HFF-Myc (cell line): ENCODE data around the gene USP17L29.
"Not testable (repeated sequence)": the region's sequence is repeated elsewhere in the genome, so short reads cannot be mapped to it uniquely, and the experiment has no call there.

Experiments
- DNase-seq: peaks from one replicate; pipeline ENCODE4 v3.0.0-alpha.2; 2011; ENCODE audit warnings: low read depth; ENCODE audit errors: extremely low read depth
- H3K4me3 ChIP-seq: replicated peaks from 2 replicates; pipeline ENCODE4 v1.5.1; 2011; ENCODE audit warnings: low read depth, mild to moderate bottlenecking, control low read depth, low read length
- TF ChIP-seq, protein P1 (sequence below): IDR thresholded peaks from 2 replicates; pipeline ENCODE4 v1.5.1; 2012; ENCODE audit warnings: mild to moderate bottlenecking, low read depth, low read length, control low read depth; ENCODE audit errors: missing control alignments

The USP17L29 gene, protein sequence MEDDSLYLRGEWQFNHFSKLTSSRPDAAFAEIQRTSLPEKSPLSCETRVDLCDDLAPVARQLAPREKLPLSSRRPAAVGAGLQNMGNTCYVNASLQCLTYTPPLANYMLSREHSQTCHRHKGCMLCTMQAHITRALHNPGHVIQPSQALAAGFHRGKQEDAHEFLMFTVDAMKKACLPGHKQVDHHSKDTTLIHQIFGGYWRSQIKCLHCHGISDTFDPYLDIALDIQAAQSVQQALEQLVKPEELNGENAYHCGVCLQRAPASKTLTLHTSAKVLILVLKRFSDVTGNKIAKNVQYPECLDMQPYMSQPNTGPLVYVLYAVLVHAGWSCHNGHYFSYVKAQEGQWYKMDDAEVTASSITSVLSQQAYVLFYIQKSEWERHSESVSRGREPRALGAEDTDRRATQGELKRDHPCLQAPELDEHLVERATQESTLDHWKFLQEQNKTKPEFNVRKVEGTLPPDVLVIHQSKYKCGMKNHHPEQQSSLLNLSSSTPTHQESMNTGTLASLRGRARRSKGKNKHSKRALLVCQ

DNA sequence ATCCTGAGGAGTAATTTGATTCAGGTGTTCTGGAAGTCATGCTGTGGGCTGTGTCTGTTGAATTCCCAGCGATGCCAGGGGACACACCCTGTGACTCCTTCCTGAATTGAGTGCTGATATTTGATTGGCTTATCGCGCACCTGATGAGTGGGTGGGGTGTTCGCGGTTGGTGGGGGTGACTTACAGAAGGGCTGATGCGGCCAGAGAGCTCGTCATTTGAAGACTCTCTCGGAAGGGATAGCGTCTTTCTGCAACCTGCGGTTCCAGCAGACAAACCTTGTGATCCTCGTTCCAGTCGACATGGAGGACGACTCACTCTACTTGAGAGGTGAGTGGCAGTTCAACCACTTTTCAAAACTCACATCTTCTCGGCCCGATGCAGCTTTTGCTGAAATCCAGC lies at the start of gene USP17L29:
Gene USP17L29 (plus strand): TSS at position 301 of the 400 bp plus-strand sequence. CDS start 0 bp downstream, at position 301.
- not testable (repeated sequence) for H3K4me3 ChIP-seq, DNase-seq

DNA sequence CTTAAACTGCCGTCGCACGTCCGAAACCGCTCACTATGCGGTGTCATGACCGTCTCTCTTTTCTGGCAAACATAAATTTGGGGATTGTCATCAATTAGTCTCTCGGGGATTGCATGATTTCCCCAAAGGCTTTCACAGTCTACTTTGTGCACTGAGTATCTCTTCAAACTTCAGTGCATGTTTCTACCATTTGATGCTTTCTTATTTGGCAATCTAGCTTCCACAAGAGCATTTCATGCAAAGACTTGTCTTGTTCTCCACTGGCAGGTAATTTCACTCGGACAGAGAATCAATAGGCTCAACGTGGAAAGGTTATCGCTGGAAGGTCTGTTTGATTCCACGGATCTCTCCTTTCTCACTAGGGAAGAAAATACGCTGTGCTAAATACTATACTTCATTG lies 29.2 kb upstream of the USP17L29 start:
- not testable (repeated sequence) for H3K4me3 ChIP-seq, DNase-seq

DNA sequence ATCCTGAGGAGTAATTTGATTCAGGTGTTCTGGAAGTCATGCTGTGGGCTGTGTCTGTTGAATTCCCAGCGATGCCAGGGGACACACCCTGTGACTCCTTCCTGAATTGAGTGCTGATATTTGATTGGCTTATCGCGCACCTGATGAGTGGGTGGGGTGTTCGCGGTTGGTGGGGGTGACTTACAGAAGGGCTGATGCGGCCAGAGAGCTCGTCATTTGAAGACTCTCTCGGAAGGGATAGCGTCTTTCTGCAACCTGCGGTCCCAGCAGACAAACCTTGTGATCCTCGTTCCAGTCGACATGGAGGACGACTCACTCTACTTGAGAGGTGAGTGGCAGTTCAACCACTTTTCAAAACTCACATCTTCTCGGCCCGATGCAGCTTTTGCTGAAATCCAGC lies 28.6 kb upstream of the USP17L29 start, which contains the start of gene USP17L24:
Gene USP17L24 (plus strand): TSS at position 301 of the 400 bp plus-strand sequence. CDS start 0 bp downstream, at position 301.
- not testable (repeated sequence) for DNase-seq, H3K4me3 ChIP-seq

DNA sequence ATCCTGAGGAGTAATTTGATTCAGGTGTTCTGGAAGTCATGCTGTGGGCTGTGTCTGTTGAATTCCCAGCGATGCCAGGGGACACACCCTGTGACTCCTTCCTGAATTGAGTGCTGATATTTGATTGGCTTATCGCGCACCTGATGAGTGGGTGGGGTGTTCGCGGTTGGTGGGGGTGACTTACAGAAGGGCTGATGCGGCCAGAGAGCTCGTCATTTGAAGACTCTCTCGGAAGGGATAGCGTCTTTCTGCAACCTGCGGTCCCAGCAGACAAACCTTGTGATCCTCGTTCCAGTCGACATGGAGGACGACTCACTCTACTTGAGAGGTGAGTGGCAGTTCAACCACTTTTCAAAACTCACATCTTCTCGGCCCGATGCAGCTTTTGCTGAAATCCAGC lies 23.8 kb upstream of the USP17L29 start, which contains the start of gene USP17L25:
Gene USP17L25 (plus strand): TSS at position 301 of the 400 bp plus-strand sequence. CDS start 0 bp downstream, at position 301.
- not testable (repeated sequence) for H3K4me3 ChIP-seq, DNase-seq

DNA sequence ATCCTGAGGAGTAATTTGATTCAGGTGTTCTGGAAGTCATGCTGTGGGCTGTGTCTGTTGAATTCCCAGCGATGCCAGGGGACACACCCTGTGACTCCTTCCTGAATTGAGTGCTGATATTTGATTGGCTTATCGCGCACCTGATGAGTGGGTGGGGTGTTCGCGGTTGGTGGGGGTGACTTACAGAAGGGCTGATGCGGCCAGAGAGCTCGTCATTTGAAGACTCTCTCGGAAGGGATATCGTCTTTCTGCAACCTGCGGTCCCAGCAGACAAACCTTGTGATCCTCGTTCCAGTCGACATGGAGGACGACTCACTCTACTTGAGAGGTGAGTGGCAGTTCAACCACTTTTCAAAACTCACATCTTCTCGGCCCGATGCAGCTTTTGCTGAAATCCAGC lies 19.1 kb upstream of the USP17L29 start, which contains the start of gene USP17L26:
Gene USP17L26 (plus strand): TSS at position 301 of the 400 bp plus-strand sequence. CDS start 0 bp downstream, at position 301.
- H3K4me3 ChIP-seq, DNase-seq: not testable (repeated sequence)

DNA sequence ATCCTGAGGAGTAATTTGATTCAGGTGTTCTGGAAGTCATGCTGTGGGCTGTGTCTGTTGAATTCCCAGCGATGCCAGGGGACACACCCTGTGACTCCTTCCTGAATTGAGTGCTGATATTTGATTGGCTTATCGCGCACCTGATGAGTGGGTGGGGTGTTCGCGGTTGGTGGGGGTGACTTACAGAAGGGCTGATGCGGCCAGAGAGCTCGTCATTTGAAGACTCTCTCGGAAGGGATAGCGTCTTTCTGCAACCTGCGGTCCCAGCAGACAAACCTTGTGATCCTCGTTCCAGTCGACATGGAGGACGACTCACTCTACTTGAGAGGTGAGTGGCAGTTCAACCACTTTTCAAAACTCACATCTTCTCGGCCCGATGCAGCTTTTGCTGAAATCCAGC lies 14.3 kb upstream of the USP17L29 start, which contains the start of gene USP17L5:
Gene USP17L5 (plus strand): TSS at position 301 of the 400 bp plus-strand sequence. CDS start 0 bp downstream, at position 301.
- H3K4me3 ChIP-seq, DNase-seq: not testable (repeated sequence)

DNA sequence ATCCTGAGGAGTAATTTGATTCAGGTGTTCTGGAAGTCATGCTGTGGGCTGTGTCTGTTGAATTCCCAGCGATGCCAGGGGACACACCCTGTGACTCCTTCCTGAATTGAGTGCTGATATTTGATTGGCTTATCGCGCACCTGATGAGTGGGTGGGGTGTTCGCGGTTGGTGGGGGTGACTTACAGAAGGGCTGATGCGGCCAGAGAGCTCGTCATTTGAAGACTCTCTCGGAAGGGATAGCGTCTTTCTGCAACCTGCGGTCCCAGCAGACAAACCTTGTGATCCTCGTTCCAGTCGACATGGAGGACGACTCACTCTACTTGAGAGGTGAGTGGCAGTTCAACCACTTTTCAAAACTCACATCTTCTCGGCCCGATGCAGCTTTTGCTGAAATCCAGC lies 9.6 kb upstream of the USP17L29 start, which contains the start of gene USP17L27:
Gene USP17L27 (plus strand): TSS at position 301 of the 400 bp plus-strand sequence. CDS start 0 bp downstream, at position 301.
- DNase-seq, H3K4me3 ChIP-seq: not testable (repeated sequence)

DNA sequence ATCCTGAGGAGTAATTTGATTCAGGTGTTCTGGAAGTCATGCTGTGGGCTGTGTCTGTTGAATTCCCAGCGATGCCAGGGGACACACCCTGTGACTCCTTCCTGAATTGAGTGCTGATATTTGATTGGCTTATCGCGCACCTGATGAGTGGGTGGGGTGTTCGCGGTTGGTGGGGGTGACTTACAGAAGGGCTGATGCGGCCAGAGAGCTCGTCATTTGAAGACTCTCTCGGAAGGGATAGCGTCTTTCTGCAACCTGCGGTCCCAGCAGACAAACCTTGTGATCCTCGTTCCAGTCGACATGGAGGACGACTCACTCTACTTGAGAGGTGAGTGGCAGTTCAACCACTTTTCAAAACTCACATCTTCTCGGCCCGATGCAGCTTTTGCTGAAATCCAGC lies 4.8 kb upstream of the USP17L29 start, which contains the start of gene USP17L28:
Gene USP17L28 (plus strand): TSS at position 301 of the 400 bp plus-strand sequence. CDS start 0 bp downstream, at position 301.
- not testable (repeated sequence) for H3K4me3 ChIP-seq, DNase-seq

DNA sequence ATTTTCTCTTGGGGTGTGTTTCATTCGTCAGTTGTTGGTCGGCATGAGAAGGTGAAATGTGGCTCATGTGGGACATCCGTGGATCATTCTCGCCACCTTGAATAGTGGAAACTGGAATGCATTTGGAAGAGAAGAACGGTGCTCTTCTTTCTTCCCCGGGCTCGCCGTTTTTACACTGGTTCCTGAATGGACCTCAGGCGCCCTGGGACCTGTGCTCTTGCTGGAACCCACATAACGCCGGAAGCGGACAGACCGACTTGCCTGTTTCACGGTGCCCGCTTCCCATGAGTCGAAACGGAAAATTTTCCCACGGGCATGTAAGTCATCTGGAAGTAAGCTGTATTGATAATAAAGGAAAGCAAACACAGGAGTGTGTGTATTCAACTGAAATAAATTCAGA lies 2.6 kb upstream of the USP17L29 start:
- DNase-seq = not testable (repeated sequence)

DNA sequence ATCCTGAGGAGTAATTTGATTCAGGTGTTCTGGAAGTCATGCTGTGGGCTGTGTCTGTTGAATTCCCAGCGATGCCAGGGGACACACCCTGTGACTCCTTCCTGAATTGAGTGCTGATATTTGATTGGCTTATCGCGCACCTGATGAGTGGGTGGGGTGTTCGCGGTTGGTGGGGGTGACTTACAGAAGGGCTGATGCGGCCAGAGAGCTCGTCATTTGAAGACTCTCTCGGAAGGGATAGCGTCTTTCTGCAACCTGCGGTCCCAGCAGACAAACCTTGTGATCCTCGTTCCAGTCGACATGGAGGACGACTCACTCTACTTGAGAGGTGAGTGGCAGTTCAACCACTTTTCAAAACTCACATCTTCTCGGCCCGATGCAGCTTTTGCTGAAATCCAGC lies 9.4 kb downstream of the USP17L29 start, which contains the start of gene USP17L30:
Gene USP17L30 (plus strand): TSS at position 301 of the 400 bp plus-strand sequence. CDS start 0 bp downstream, at position 301.
- H3K4me3 ChIP-seq, DNase-seq: not testable (repeated sequence)

More for the DNA sequence above, 2.6 kb upstream of the USP17L29 start:
- H3K4me3 ChIP-seq = not testable (repeated sequence)

DNA sequence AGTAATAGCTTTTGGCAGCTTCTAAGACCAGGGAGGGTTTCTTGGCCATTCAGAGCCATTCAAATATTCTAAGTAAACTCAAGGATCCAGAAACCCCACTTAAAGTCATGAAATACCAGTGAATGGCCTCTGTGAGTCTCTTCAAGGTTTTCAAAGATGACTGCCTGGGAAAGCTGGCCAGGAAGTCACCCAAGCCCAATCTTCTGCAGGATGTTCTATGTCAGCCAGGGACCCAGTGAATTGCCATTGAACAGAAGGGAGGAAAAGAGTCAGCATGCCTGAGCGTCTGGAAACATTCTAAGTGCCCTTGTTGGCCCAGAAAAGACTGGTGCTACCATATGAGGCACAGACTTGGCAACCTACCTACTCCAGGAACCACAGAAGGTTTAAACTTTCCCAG lies 26.4 kb downstream of the USP17L29 start:
- not testable (repeated sequence) for DNase-seq, H3K4me3 ChIP-seq

DNA sequence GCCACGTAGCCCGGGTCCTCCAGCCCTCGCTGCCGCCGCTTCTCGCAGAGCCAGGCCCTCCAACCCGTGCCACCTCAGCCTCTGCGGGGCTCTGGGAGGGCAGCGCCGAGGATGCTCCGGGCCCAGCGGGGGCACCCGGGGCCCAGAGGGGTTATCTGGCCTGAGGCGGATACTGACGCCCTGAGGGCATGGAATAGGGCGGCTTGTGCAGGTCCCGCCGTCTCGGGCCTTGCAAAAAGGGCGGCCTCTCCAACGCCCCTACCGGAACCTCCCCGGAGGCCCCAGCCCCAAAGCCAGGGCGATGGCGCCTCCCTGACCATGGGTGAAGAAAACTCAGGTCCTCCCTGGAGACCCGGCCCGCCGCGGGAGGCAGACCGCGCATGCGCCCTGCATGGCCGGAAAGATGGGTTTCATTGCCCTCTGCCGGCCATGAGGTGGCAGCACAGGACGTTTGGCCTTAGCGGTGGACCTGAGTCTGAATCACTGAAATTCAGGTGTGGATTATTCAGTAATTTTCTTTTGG lies 27.6 kb downstream of the USP17L29 start:
- H3K4me3 ChIP-seq = peak overlapping the region; percentile 28
- TF ChIP-seq, protein P1, sequence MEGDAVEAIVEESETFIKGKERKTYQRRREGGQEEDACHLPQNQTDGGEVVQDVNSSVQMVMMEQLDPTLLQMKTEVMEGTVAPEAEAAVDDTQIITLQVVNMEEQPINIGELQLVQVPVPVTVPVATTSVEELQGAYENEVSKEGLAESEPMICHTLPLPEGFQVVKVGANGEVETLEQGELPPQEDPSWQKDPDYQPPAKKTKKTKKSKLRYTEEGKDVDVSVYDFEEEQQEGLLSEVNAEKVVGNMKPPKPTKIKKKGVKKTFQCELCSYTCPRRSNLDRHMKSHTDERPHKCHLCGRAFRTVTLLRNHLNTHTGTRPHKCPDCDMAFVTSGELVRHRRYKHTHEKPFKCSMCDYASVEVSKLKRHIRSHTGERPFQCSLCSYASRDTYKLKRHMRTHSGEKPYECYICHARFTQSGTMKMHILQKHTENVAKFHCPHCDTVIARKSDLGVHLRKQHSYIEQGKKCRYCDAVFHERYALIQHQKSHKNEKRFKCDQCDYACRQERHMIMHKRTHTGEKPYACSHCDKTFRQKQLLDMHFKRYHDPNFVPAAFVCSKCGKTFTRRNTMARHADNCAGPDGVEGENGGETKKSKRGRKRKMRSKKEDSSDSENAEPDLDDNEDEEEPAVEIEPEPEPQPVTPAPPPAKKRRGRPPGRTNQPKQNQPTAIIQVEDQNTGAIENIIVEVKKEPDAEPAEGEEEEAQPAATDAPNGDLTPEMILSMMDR = peak; percentile 37
- not testable (repeated sequence) for DNase-seq
